Measurements from ENCODE around the gene ACSS1.

ACSS1 gene

DNA sequence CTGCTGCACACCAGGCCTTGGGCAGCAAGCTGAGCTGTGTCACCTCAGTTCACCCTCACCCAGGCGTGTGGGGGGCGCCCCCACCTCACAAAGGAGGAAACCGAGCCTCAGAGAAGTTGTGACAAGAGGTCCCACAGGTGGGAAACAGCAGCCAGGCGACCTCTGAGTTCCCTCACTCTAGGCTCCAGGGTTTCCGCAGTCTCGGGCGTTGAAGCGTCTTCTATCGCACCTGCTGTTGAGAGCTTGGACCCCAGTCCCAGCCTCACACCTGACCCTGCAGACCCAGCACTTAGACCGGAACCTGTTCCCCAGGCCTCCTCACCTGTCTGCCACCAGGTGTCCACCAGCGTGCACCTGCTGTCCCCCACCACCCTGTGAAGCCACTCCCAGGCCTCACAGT lies 43.1 kb downstream of the ACSS1 start:
- H3K9me3 ChIP-seq, result no peaks in the 10 kb centered on the region
- peaks cover 82% of the 10 kb centered on the region for H3K36me3 ChIP-seq
- no peaks in the 10 kb centered on the region for H3K4me1 ChIP-seq (ENCODE audit: control insufficient read depth in 1 of 2, insufficient read depth in 1 of 2, low read depth in 1 of 2, low read length in 1 of 2)
- H3K27me3 ChIP-seq, result no peaks in the 10 kb centered on the region
- TF ChIP-seq, protein P1, sequence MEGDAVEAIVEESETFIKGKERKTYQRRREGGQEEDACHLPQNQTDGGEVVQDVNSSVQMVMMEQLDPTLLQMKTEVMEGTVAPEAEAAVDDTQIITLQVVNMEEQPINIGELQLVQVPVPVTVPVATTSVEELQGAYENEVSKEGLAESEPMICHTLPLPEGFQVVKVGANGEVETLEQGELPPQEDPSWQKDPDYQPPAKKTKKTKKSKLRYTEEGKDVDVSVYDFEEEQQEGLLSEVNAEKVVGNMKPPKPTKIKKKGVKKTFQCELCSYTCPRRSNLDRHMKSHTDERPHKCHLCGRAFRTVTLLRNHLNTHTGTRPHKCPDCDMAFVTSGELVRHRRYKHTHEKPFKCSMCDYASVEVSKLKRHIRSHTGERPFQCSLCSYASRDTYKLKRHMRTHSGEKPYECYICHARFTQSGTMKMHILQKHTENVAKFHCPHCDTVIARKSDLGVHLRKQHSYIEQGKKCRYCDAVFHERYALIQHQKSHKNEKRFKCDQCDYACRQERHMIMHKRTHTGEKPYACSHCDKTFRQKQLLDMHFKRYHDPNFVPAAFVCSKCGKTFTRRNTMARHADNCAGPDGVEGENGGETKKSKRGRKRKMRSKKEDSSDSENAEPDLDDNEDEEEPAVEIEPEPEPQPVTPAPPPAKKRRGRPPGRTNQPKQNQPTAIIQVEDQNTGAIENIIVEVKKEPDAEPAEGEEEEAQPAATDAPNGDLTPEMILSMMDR (IDR thresholded peaks at IDR 0.05), result no peak
- H3K4me3 ChIP-seq (ENCODE audit: low read depth in 1 of 2, low read length in 1 of 2), result no peak overlapping the region
- H3K27ac ChIP-seq, result no peak overlapping the region

DNA sequence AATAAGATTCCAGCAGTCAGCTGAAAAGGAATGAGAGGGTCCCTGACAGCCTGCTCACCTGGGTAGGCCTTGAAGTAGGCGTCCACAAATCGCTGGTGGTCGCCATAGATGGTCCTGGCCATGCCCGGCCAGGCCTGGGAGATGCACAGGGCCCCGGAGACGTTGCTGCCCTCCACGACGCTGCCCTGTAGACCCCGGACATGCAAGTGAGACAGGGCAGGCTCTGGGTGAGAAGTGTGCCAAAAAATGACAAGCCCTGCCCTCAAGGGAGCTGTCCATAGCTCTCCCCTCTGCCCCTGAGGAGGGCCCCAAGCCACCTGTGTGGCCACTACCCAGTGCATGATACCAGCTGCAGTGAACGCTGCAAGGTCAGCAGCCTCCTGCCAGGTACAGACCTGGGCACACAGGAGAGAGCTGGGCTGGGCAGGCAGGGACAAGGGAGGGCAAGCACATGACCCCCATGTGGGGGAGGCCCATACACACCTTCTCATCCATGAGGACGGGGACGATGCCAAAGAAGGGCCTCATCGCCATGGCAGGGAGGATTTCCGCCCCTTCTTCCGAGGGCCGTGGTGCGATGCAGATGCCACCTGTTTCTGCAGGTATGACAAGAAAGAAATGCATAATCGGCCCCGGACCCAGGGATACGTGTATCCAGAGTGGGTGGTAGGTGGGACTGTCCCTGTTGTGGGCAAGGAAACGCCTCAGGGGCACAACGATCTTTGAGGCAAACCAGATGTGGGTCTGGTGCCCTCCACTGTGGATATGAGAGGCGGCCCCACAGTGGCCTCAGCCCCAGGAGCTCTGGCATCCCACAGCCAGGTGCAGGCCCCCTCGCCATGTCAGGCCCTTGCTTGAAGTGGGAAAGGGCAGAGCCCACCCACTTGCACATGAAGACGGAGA lies 44.2 kb downstream of the ACSS1 start:
- peaks cover 82% of the 10 kb centered on the region for H3K36me3 ChIP-seq

DNA sequence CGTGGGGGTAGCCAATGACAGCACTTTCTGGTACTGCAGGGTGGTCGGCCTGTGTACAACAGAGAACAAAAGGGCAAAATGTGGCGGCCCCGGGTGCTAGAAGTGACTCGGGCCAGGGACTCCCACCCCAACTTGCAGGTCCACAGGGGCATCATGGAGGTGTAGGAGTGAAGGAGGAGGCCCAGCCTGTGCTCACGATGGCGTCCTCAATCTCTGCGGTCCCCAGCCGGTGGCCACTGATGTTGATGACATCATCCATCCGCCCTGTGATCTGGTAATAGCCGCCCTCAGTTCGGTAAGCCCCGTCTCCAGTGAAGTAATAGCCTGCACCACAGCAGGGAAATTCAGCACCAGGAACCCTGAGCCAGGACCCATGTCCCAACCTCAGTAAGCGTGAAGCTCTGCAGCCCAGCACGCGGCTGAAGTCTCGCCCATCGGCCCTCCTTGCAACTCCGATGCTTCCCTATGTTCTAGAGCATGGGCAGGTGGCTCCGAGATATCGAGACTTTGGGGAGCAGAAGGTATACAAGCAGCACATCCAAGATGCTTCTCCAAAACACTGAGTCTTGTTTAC lies 45.2 kb downstream of the ACSS1 start:
- H3K27me3 ChIP-seq, result no peaks in the 10 kb centered on the region
- H3K27ac ChIP-seq, result no peak overlapping the region
- no peaks in the 10 kb centered on the region for H3K4me1 ChIP-seq (ENCODE audit: control insufficient read depth in 1 of 2, insufficient read depth in 1 of 2, low read depth in 1 of 2, low read length in 1 of 2)
- H3K4me3 ChIP-seq (ENCODE audit: low read depth in 1 of 2, low read length in 1 of 2), result no peak overlapping the region
- TF ChIP-seq, protein P1 (IDR thresholded peaks at IDR 0.05), result no peak
- peaks cover 88% of the 10 kb centered on the region for H3K36me3 ChIP-seq
- no peaks in the 10 kb centered on the region for H3K9me3 ChIP-seq

More for the DNA sequence above, 44.2 kb downstream of the ACSS1 start:
- Histone ChIP-seq H3K4me3 (ENCODE audit: low read depth in 1 of 2, low read length in 1 of 2) (no peak overlapping the region), H3K27ac (no peak overlapping the region), H3K27me3 (no peaks in the 10 kb centered on the region), H3K9me3 (no peaks in the 10 kb centered on the region), H3K4me1 (ENCODE audit: control insufficient read depth in 1 of 2, insufficient read depth in 1 of 2, low read depth in 1 of 2, low read length in 1 of 2) (no peaks in the 10 kb centered on the region)
- TF ChIP-seq, protein P1 (IDR thresholded peaks at IDR 0.05), result no peak

DNA sequence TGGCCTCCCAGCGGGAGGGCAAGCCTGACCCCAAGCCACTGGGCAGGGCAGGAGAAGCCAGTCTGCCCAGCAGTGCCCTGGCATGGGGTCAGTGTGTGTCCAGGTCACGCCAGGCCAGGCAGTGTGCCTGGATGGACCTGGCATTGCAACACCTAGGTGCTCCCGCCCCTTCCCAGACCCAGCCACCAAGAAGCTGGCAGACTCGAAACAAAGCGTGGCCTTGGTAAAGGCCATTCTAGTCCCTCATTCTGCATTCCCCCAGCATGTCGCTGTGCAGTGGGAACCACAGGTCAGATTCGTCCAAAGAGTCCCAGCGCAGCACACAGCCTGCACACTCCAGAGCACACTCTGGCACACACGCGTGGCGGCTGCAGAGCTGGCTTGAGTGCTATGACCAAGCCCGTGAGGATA lies 46.1 kb downstream of the ACSS1 start:
- Histone ChIP-seq H3K27me3 (no peaks in the 10 kb centered on the region), H3K4me1 (ENCODE audit: control insufficient read depth in 1 of 2, insufficient read depth in 1 of 2, low read depth in 1 of 2, low read length in 1 of 2) (no peaks in the 10 kb centered on the region), H3K27ac (no peak overlapping the region), H3K36me3 (peaks cover 92% of the 10 kb centered on the region), H3K4me3 (ENCODE audit: low read depth in 1 of 2, low read length in 1 of 2) (no peak overlapping the region), H3K9me3 (no peaks in the 10 kb centered on the region)
- TF ChIP-seq, protein P1 (IDR thresholded peaks at IDR 0.05), result no peak

DNA sequence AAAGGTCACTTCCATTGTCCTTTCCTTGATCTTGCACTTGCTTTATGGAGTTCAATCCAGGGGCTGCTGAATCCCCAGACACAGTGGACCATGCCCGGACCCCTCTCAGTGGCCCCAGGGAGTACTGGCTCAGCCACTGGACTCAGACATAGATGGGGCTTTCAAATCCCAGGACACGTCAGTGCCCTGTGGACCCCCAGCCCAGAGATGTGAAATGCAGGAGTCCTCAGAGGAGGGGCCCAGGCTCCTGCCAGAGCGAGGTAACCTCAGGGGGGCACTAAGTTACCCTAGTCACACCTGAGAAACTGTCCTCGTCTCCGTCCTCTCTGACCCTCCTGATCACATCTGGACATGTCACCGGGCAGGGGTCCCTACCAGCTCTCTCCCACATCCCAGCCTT lies 46.7 kb downstream of the ACSS1 start:
- Histone ChIP-seq H3K4me3 (ENCODE audit: low read depth in 1 of 2, low read length in 1 of 2) (no peak overlapping the region), H3K27me3 (no peaks in the 10 kb centered on the region), H3K9me3 (no peaks in the 10 kb centered on the region), H3K4me1 (ENCODE audit: control insufficient read depth in 1 of 2, insufficient read depth in 1 of 2, low read depth in 1 of 2, low read length in 1 of 2) (no peaks in the 10 kb centered on the region), H3K27ac (no peak overlapping the region), H3K36me3 (peaks cover 94% of the 10 kb centered on the region)
- TF ChIP-seq, protein P1 (IDR thresholded peaks at IDR 0.05), result no peak

All from neutrophil (primary cell).